Caco-2 (cell line): ENCODE measurements around the gene TFB1M. TPM values are rescaled to one million over a fixed set of nuclear protein-coding genes. Genes with fewer than 3 reads are reported as not detected.
A peak's percentile ranks its signal among the peaks of the same experiment; 100 is the strongest.
"Not testable (repeated sequence)": the region's sequence is repeated elsewhere in the genome, so short reads cannot be mapped to it uniquely, and the experiment has no call there.

ENCODE experiments used
- Bru-seq: library from RNA; stranded (reverse); fragments of 400-500 nt; gene quantifications from one replicate; lab custom pipeline; 2021; lab: Mats Ljungman, UMichigan
- BruChase-seq, 2 experiments: library from RNA; stranded (reverse); fragments of 400-500 nt; gene quantifications; one replicate each; lab custom pipeline; 2021; lab: Mats Ljungman, UMichigan
- BruUV-seq: library from RNA; stranded (reverse); fragments of 400-500 nt; replicated peaks from 2 replicates; lab custom pipeline; 2021; lab: Mats Ljungman, UMichigan
- CTCF ChIA-PET: fragments of 300-600 bp; sonication (Branson Sonifier 250); formaldehyde crosslinking; loops from one replicate; lab custom pipeline; 2022; ENCODE audit warnings: antibody characterized with exemption; lab: Charles Lee
- POLR2A ChIA-PET: fragments of 300-600 bp; sonication (Branson Sonifier 250); formaldehyde crosslinking; loops from one replicate; lab custom pipeline; 2022; ENCODE audit warnings: antibody characterized with exemption; lab: Charles Lee
- DNase-seq, 2 experiments: peaks; one replicate each; pipeline versions ENCODE4 v3.0.0 to v3.0.0-alpha.2; 2020 to 2022
- H3K27me3 ChIP-seq: replicated peaks from 2 replicates; pipeline ENCODE4 v1.6.0; 2011; ENCODE audit warnings: low read length; ENCODE audit not compliant: control insufficient read depth, insufficient read depth
- H3K36me3 ChIP-seq: 2 replicates; pipeline ENCODE4 v1.5.1; 2011; ENCODE audit warnings: low read length; ENCODE audit not compliant: control insufficient read depth, insufficient read depth
- H3K4me1 ChIP-seq: fragments of 250-450 bp; sonication (Bioruptor Pico); 2 replicates; pipeline ENCODE4 v1.5.1; 2020; ENCODE audit warnings: mild to moderate bottlenecking
- H3K4me3 ChIP-seq: 2 replicates; pipeline ENCODE4 v1.5.1; 2011; ENCODE audit warnings: low read depth, mild to moderate bottlenecking, control low read depth, low read length
- H3K9me3 ChIP-seq: fragments of 250-450 bp; sonication (Bioruptor Pico); 2 replicates; pipeline ENCODE4 v1.5.1; 2020; ENCODE audit warnings: mild to moderate bottlenecking, moderate library complexity
- H3K27ac Mint-ChIP-seq: one replicate; pipeline ENCODE4 v1.8.0; 2022; ENCODE audit warnings: mixed read lengths; ENCODE audit not compliant: unreplicated experiment
- H3K27me3 Mint-ChIP-seq: one replicate; pipeline ENCODE4 v1.8.0; 2022; ENCODE audit warnings: mixed read lengths; ENCODE audit not compliant: insufficient read depth, unreplicated experiment
- H3K36me3 Mint-ChIP-seq: one replicate; pipeline ENCODE4 v1.8.0; 2022; ENCODE audit warnings: mild to moderate bottlenecking, mixed read lengths; ENCODE audit not compliant: insufficient read depth, unreplicated experiment
- H3K4me1 Mint-ChIP-seq: one replicate; pipeline ENCODE4 v1.8.0; 2022; ENCODE audit warnings: low read depth, mixed read lengths; ENCODE audit not compliant: unreplicated experiment
- H3K4me3 Mint-ChIP-seq: one replicate; pipeline ENCODE4 v1.8.0; 2022; ENCODE audit warnings: mild to moderate bottlenecking, moderate library complexity, mixed read lengths; ENCODE audit not compliant: unreplicated experiment
- H3K9me3 Mint-ChIP-seq: one replicate; pipeline ENCODE4 v1.8.0; 2022; ENCODE audit warnings: mixed read lengths; ENCODE audit not compliant: unreplicated experiment
- CTCF ChIP-seq, 2 experiments: fragments of 200-600 bp in 1 of 2; IDR thresholded peaks; 1 replicate in 1 of 2; 2 replicates in 1 of 2; pipeline versions ENCODE4 v1.5.1 to v1.8.0; 2011 to 2022; ENCODE audit warnings: antibody characterized with exemption in 1 of 2, control low read depth in 1 of 2, inconsistent platforms in 1 of 2, low read depth in 1 of 2, low read length in 1 of 2, mild to moderate bottlenecking in 1 of 2, moderate library complexity in 1 of 2; ENCODE audit not compliant: insufficient read depth in 1 of 2, severe bottlenecking in 1 of 2, unreplicated experiment in 1 of 2
- intact Hi-C: fragments of 100-400 bp; cut with micrococcal nuclease; formaldehyde crosslinking; loops from one replicate; pipeline ENCODE4 v1.10.0; 2022; ENCODE audit not compliant: unreplicated experiment
- long read RNA-seq: library from polyadenylated mRNA; stranded (forward); transcript quantifications from one replicate; pipeline ENCODE4 v2.0.0, GENCODE V29; 2022
- total RNA-seq: library from RNA; stranded (reverse); gene quantifications from 2 replicates; pipeline ENCODE4 v1.2.3, GENCODE V29; 2022

The TFB1M gene
- total RNA-seq (35.7 and 38.4 TPM in 2 replicates), Bru-seq, nascent RNA (percentile 87 among the genes with signal in this experiment), BruChase-seq, experiment 1, labeled RNA remaining after a 2-hour chase (percentile 85 among the genes with signal in this experiment), BruChase-seq, experiment 2, labeled RNA remaining after a 6-hour chase (percentile 67 among the genes with signal in this experiment)
- long read RNA-seq, transcript TFB1M-201 (7 exons, 1,424 nt): major isoform, 26 of 42 reads
- long read RNA-seq, partial matches to known transcripts: 2 of 42 reads
- long read RNA-seq, other reads (novel, unspliced or antisense): 14 of 42 reads

DNA sequence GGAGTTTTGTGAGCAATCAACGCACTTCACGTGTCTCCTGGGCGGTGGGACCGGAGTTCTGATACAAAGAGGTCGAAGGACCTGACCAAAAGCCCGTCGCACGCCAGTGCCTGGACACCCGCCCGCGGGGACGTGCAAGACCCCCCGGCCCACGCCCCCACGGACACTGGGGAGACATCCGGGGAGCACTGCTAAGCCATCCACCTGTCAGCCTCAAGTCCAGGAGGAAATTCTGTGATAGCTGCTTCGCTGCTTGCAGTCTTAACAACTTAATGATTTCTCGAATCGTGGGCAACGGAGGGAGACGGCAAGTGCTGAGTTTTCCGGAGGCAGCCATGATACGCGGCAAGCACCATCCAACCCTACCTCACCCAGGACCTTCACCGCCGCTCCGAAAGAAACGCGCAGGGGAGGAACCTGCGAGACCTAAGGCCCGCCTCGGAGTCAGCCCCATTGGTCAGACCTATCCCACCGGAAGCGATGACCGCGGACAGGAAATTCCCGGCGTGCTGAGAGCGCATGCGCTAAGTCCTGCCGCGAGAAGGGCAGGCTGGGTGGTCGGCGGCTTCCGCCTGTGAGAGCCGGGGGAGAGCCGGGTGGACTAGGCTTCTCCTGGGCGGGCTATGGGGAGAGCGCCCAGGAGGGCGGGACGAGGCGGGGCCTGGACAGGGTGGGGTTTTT, at the start of gene TFB1M:
TSS of gene TFB1M (minus strand) at position 393 of the 681 bp plus-strand sequence. CDS start at position 337, 56 bp downstream.
- ChIA-PET POLR2A (interaction anchor here (0.6 to 0.9 kb wide), 2 partner anchors 14 to 46 kb away, joined by 7 to 12 read pairs; no protein-coding TSS in a partner anchor), CTCF (interaction anchor here (1.9 kb wide), 1 partner anchor 13 kb away, joined by 6 read pairs; no protein-coding TSS in a partner anchor)
- BruUV-seq: no TSS peak
- Mint-ChIP-seq H3K4me3 (peak within 1 kb of the TSS; percentile 89), H3K9me3 (no peaks in the 10 kb centered on the region), H3K27ac (peak within 1 kb of the TSS; percentile 86), H3K4me1 (peaks cover 2% of the 10 kb centered on the region), H3K36me3 (peaks cover 49% of the 10 kb centered on the region), H3K27me3 (no peaks in the 10 kb centered on the region)
- Histone ChIP-seq H3K36me3 (no peaks in the 10 kb centered on the region), H3K9me3 (no peaks in the 10 kb centered on the region), H3K4me1 (no peaks in the 10 kb centered on the region), H3K27me3 (no peaks in the 10 kb centered on the region), H3K4me3 (peak within 1 kb of the TSS; percentile 70)
- intact Hi-C loops: loop anchor here (2.0 kb wide), 1 partner anchor 137 kb away; no protein-coding TSS in a partner anchor
- peak; percentile 99 for DNase-seq
- TF ChIP-seq CTCF (IDR thresholded peaks at IDR 0.05; ENCODE audit: insufficient read depth in 1 of 2, low read depth in 1 of 2, low read length in 1 of 2, severe bottlenecking in 1 of 2, unreplicated experiment in 1 of 2): no peak

- H3K27me3 ChIP-seq, CTCF ChIA-PET, H3K4me3 Mint-ChIP-seq, H3K4me3 ChIP-seq, H3K27ac Mint-ChIP-seq, H3K9me3 ChIP-seq, H3K4me1 ChIP-seq, H3K36me3 ChIP-seq, H3K27me3 Mint-ChIP-seq, BruUV-seq, H3K4me1 Mint-ChIP-seq, POLR2A ChIA-PET, H3K36me3 Mint-ChIP-seq, DNase-seq: not testable (repeated sequence)
- H3K9me3 Mint-ChIP-seq: peaks cover 51% of the 10 kb centered on the region
- intact Hi-C loops: loop anchor here (2.0 kb wide), 1 partner anchor 35 kb away; no protein-coding TSS in a partner anchor
Observed at GRCh38 chr6:155364021-155364420, 49.7 kb upstream of the TFB1M start.

DNA sequence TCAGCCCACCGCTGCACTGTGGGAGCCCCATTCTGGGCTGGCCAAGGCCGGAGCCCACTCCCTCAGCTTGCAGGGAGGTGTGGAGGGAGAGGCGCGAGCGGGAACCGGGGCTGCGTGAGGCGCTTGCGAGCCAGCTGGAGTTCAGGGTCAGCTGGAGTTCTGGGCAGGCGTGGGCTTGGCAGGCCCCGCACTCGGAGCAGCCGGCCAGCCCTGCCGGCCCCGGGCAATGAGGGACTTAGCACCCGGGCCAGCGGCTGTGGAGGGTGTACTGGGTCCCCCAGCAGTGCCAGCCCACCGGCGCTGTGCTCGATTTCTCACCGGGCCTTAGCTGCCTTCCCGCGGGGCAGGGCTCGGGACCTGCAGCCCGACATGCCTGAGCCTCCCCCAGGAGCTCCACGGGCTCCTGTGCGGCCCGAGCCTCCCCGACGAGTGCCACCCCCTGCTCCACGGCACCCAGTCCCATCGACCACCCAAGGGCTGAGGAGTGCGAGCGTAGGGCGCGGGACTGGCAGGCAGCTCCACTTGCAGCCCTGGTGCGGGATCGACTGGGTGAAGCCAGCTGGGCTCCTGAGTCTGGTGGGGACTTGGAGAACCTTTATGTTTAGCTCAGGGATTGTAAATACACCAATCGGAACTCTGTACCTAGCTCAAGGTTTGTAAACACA, 48.8 kb upstream of the TFB1M start:
- intact Hi-C loops, BruUV-seq, H3K27me3 Mint-ChIP-seq, H3K4me3 ChIP-seq, H3K27me3 ChIP-seq, POLR2A ChIA-PET, H3K9me3 ChIP-seq, DNase-seq, H3K4me1 Mint-ChIP-seq, CTCF ChIA-PET, H3K27ac Mint-ChIP-seq, H3K36me3 Mint-ChIP-seq, H3K4me1 ChIP-seq, H3K36me3 ChIP-seq, H3K4me3 Mint-ChIP-seq: not testable (repeated sequence)
- peaks cover 61% of the 10 kb centered on the region for H3K9me3 Mint-ChIP-seq
